Measurements from ENCODE around the gene PHAX.

- TF ChIP-seq POLR2A (IDR thresholded peaks at IDR 0.05; ENCODE audit: low read depth, low read length) (no peak), POLR2AphosphoS5 (IDR thresholded peaks at IDR 0.05; ENCODE audit: low read depth, low read length) (no peak), TAF1 (IDR thresholded peaks at IDR 0.05; ENCODE audit: borderline replicate concordance, low read depth, low read length) (no peak)
Observed at GRCh38 chr5:126561908-126562307, 38.8 kb upstream of the PHAX start.

All from GM12892 (cell line).